Measurements from ENCODE around the gene ETV5.

The ETV5 gene

DNA sequence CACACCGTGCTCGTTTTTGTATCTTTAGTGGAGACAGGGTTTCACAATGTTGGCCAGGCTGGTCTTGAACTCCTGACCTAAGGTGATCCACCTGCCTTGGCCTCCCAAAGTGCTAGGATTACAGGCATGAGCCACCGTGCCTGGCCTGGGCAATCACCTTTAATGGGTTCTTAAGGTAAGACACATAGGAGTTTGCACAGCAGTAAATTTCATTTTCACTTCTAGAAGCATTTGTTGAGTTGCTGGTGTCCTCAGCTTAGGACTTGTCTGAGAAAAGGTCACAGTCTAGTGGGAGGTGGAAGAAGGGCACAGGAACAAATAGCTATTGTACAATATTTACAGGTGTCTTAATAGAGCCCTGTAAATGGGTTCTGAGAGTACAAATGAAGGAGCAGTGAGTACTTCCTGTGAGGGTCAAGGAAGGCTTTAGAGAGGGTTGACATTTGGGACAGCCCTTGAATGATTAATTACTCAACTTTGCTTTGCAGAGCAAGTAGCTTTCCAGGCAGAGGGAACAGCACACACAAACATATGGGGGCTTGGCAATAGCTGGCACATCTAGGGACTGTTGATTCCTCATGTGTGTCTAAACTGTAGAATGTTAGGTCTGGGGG, 8.7 kb upstream of the ETV5 start:
- H3K27ac ChIP-seq, result no peak overlapping the region
- no peak for TF ChIP-seq ZFX (IDR thresholded peaks at IDR 0.05; ENCODE audit: borderline replicate concordance)
- TF ChIP-seq, protein P1, sequence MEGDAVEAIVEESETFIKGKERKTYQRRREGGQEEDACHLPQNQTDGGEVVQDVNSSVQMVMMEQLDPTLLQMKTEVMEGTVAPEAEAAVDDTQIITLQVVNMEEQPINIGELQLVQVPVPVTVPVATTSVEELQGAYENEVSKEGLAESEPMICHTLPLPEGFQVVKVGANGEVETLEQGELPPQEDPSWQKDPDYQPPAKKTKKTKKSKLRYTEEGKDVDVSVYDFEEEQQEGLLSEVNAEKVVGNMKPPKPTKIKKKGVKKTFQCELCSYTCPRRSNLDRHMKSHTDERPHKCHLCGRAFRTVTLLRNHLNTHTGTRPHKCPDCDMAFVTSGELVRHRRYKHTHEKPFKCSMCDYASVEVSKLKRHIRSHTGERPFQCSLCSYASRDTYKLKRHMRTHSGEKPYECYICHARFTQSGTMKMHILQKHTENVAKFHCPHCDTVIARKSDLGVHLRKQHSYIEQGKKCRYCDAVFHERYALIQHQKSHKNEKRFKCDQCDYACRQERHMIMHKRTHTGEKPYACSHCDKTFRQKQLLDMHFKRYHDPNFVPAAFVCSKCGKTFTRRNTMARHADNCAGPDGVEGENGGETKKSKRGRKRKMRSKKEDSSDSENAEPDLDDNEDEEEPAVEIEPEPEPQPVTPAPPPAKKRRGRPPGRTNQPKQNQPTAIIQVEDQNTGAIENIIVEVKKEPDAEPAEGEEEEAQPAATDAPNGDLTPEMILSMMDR (IDR thresholded peaks at IDR 0.05), result no peak

DNA sequence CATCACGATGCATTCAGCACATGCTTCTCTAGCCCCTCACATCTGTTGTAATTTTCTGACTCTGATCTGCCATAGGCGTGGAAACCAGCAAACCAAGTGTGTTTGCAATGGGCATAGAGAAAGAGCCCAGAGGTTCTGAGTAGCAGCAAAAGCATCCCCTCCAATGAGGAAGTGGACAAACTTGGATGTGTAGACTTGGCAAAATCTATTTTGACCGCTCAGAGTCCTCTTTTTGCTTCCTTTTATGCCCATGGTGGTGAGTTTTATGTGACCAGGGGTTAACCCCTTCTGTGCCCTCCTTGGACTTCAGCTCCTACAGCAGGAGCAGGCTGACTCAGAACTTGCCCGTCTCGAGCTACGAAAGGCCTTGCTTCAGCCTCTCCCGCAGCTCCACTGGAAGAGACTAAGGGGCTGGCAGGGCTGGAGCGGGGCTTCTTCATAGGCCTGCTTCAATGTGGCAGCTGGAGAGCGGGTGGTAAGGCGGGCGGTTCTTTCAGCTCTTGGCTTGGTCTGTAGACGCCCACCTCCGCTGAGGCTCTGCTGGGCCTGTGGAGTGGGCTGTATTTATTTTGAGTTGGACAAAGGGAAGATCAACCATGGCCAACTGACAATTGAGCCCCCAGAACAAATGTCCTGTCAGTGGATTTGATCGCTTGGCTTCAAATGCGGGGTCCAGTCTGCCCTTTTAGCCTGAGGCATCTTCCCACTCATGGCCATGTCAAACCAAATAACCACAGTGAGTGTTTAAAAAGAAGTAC, 6.5 kb upstream of the ETV5 start:
- TF ChIP-seq ZFX (IDR thresholded peaks at IDR 0.05; ENCODE audit: borderline replicate concordance), result no peak
- TF ChIP-seq, protein P1 (IDR thresholded peaks at IDR 0.05), result no peak
- no peak overlapping the region for H3K27ac ChIP-seq

DNA sequence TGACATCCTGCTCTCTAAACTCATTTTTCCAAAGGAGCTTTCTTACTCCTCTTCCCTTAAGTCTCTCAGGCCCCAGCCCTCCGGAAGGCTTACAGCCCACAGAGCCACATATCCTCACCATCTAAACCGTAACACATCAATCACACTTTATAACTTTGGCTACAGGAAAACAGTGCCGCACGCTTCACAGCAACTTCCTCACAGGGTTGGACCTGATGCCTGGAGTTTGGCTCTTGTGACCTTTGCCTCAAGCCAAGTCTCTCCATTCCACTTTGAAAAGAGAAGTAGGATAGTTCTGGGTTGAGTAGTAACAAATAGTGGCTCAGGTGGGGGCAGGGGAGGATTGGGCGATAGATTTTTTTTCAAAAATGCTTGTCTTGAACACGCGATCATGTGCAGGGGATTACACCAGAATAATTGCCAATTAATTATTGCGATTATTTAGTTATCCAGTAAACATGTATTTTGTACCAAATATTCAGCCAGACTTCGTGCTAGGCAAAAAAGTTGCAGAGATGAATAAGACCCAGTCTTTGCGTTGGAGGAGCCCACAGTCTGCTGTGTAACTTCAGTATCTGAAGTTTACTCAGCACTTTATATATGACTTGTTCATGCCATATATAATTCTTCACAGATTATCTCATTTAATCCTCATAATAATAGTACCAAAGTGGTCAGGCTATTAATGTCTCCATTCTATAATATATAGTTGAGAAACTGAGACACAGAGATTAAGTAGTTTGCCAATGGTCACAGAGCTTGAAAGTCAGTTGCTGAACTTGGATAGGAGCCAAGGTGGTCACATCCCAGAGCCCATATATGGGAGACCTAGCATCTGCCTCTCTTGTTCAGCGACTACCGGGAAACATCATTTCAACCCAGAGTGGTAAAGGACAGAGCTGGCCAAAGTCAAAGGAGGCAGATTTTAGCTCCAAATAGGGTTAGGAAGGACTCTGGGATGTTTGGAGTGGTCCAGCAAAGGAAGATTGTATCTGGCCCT, 2.4 kb upstream of the ETV5 start:
- no peak overlapping the region for H3K27ac ChIP-seq
- TF ChIP-seq, protein P1 (IDR thresholded peaks at IDR 0.05), result no peak
- TF ChIP-seq ZFX (IDR thresholded peaks at IDR 0.05; ENCODE audit: borderline replicate concordance), result no peak

DNA sequence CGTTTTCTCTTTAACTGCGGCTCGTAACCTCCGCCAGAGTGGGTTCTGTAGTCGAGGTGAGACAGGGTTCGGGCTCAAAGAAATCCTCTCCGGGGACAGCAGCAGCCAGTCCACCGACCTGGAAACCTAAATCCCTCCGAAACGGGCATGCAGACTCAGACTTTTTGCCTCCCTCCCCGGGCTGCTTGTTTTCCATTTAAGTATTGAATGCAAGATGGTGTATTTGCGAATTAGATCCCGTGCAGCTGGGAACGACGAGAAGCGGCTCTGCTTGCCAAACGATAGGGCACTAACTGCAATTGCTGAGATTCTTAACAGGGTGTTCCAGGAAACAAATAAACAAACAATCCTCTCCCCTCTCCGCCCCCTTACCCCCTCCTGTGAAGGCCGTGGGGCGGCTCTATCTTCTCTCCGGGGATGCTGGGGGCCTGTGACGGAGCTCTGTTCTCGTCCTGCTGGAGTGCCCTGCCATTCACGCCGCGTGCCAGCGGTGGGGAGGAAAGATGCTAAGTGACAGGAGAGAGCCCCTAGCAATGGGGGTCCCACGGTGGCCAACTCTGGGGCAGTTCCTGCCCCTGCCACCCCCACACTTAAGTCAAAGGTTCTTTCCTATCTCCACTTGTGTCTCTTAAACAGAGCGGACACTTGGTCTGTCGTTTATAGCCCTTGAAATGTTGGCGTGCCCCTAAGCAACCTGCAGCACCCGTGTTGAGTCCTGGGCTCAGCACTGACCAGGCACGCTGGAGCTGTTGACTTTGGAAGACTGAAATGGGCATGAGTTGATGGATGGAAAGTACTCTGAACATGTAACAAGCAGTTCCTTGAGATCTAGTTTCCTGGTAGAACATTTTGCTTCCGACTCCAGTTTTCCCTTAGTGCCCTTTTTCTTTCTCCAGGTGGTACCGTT, 1.3 kb upstream of the ETV5 start:
- H3K27ac ChIP-seq, result peak overlapping the region; percentile 51
- TF ChIP-seq, protein P1 (IDR thresholded peaks at IDR 0.05), result no peak
- TF ChIP-seq ZFX (IDR thresholded peaks at IDR 0.05; ENCODE audit: borderline replicate concordance), result no peak

DNA sequence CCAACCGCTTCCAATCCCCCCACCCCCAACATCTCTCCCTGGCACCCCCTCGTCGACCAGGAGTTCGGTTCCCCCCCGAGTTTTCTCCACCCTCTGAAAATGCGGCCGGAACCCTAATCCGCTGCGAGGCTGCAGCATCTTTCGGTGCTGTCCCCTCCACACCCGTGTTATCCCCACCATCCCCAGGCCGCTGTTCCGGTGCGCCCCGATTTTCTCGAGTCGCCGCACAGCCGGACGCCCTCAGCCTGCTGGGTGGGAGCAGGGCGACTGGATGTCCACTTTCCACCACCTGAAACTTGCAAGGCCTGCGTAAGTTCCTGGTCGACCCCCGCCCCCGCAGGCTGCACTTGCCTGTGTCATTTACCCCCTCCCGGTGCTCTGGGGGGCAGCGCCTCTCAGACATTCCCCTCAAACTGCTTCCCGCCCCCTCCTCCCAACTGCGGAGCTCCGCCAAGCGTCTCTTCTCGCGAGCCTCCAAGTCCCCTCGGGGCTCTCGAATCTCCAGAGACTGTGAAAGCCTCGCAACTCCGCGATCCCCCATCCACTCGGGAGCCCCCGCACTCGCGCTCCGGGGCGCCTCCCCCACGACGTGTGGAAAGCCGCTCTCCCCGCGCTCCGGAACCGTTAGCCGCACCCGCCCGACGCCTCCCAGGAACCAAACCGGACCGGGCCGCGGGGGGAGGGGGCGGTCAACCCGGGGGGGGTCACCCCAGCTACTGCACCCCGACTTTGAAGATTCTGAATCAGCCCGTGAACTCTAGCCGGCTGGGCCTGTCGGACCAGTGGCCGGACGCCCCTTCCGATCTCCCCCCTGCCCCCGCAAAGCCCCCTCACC, 566 bp downstream of the ETV5 start:
- no peak for TF ChIP-seq ZFX (IDR thresholded peaks at IDR 0.05; ENCODE audit: borderline replicate concordance)
- TF ChIP-seq, protein P1 (IDR thresholded peaks at IDR 0.05), result no peak
- peak overlapping the region; percentile 38; the same call in 1 of the 2 replicates for H3K27ac ChIP-seq

Measured in 22Rv1 (cell line).